GM12878 (cell line): ENCODE results near the gene SARS2. TPM values are rescaled to one million over a fixed set of nuclear protein-coding genes. Genes with fewer than 3 reads are reported as not detected.

Source experiments
- ATAC-seq: fragments of 200-7000 bp; cut with Tn5 transposase; 3 replicates; pipeline ENCODE4 v1.9.1; 2020; ENCODE audit warnings: mild to moderate bottlenecking, moderate library complexity
- BruUV-seq: library from RNA; stranded (reverse); fragments of 400-500 nt; replicated peaks from 2 replicates; lab custom pipeline; 2021; lab: Mats Ljungman, UMichigan
- CTCF ChIA-PET: fragments of 300-600 bp; sonication (Branson Sonifier 250); formaldehyde crosslinking; extraction: SDS; loops from one replicate; lab custom pipeline; 2021; ENCODE audit warnings: inconsistent platforms; lab: Yijun Ruan, JAX
- POLR2A ChIA-PET: fragments of 350-600 bp; formaldehyde crosslinking; extraction: SDS; loops from one replicate; lab custom pipeline; 2021; ENCODE audit warnings: inconsistent platforms; lab: Charles Lee
- RAD21 ChIA-PET: fragments of 300-600 bp; sonication (Branson Sonifier 250); formaldehyde crosslinking; loops from one replicate; lab custom pipeline; 2023; ENCODE audit warnings: antibody characterized with exemption; ENCODE audit not compliant: unreplicated experiment; lab: Charles Lee
- SMC1A ChIA-PET: fragments of 300-600 bp; sonication (Branson Sonifier 250); formaldehyde crosslinking; loops from one replicate; lab custom pipeline; 2023; ENCODE audit not compliant: unreplicated experiment, uncharacterized antibody; lab: Charles Lee
- DNase-seq: peaks from one replicate; pipeline ENCODE4 v3.0.0-alpha.2; 2011; ENCODE audit warnings: low read depth, low spot score
- FAIRE-seq: peaks from 3 replicates; lab custom pipeline; 2011; peaks lifted over from hg19 to GRCh38; lab: Jason Lieb, UNC
- H2AFZ ChIP-seq: 2 replicates; pipeline ENCODE4 v1.6.0; 2011; ENCODE audit warnings: low read depth, low read length, control low read depth; ENCODE audit not compliant: control insufficient read depth
- H3K27ac ChIP-seq: 2 replicates; pipeline ENCODE4 v1.5.1; 2011; ENCODE audit warnings: control low read depth; ENCODE audit not compliant: control insufficient read depth, insufficient read depth
- H3K27me3 ChIP-seq, 2 experiments: replicated peaks in 1 of 2; 2 replicates each; pipeline versions ENCODE4 v1.6.0 to v1.6.1; 2011; ENCODE audit warnings: low read length in 1 of 2; ENCODE audit not compliant: control insufficient read depth in 2 of 2, insufficient read depth in 2 of 2
- H3K36me3 ChIP-seq, 2 experiments: 2 replicates each; pipeline ENCODE4 v1.5.1; 2011; ENCODE audit warnings: low read length in 1 of 2; ENCODE audit not compliant: control insufficient read depth in 2 of 2, insufficient read depth in 2 of 2
- H3K4me1 ChIP-seq: 2 replicates; pipeline ENCODE4 v1.6.1; 2011; ENCODE audit warnings: mild to moderate bottlenecking, low read length, moderate library complexity, mixed read lengths; ENCODE audit not compliant: control insufficient read depth, insufficient read depth
- H3K4me2 ChIP-seq: 2 replicates; pipeline ENCODE4 v1.6.0; 2011; ENCODE audit warnings: control low read depth; ENCODE audit not compliant: control insufficient read depth, insufficient read depth
- H3K4me3 ChIP-seq: fragments of 200-600 bp; sonication (generic); 2 replicates; pipeline ENCODE4 v1.5.1; 2016
- H3K79me2 ChIP-seq: 2 replicates; pipeline ENCODE4 v1.6.0; 2011; ENCODE audit warnings: low read length; ENCODE audit not compliant: control insufficient read depth, insufficient read depth
- H3K9ac ChIP-seq: 2 replicates; pipeline ENCODE4 v1.8.0; 2011; ENCODE audit warnings: low read length, control low read depth, mixed read lengths; ENCODE audit not compliant: control insufficient read depth, insufficient read depth
- H3K9me3 ChIP-seq: replicated peaks from 3 replicates; pipeline ENCODE4 v1.5.1; 2011; ENCODE audit warnings: mild to moderate bottlenecking, low read length; ENCODE audit not compliant: control insufficient read depth, insufficient read depth
- H4K20me1 ChIP-seq: 2 replicates; pipeline ENCODE4 v1.6.0; 2011; ENCODE audit not compliant: control insufficient read depth, insufficient read depth
- BACH1 ChIP-seq: fragments of 450-650 bp; IDR thresholded peaks from 2 replicates; pipeline ENCODE4 v1.6.1; 2017; ENCODE audit warnings: mild to moderate bottlenecking, borderline replicate concordance
- BRCA1 ChIP-seq: IDR thresholded peaks from 2 replicates; pipeline ENCODE4 v1.6.1; 2011; ENCODE audit warnings: low read depth, low read length, improper control_type of control experiment
- MEF2B ChIP-seq: fragments of 450-650 bp; IDR thresholded peaks from 2 replicates; pipeline ENCODE4 v1.6.1; 2018; ENCODE audit warnings: mild to moderate bottlenecking, moderate library complexity; ENCODE audit not compliant: partially characterized antibody, poor library complexity, severe bottlenecking
- MXI1 ChIP-seq: fragments of 150-350 bp; IDR thresholded peaks from 2 replicates; pipeline ENCODE4 v1.6.1; 2011; ENCODE audit warnings: low read depth, mild to moderate bottlenecking, inconsistent platforms, low read length, improper control_type of control experiment
- MYC ChIP-seq: IDR thresholded peaks from 2 replicates; pipeline ENCODE4 v1.6.1; 2011; ENCODE audit warnings: mild to moderate bottlenecking, low read length, moderate library complexity, inconsistent platforms; ENCODE audit not compliant: insufficient read depth, insufficient replicate concordance, insufficient read length, severe bottlenecking
- WGBS: methylation state at CpG from one replicate; pipeline ENCODE4 v1.1.6; 2016; ENCODE audit warnings: low lambda C conversion rate; ENCODE audit not compliant: insufficient replicate concordance, insufficient coverage; ENCODE audit errors: missing lambda C conversion rate; 5-methylcytosine and 5-hydroxymethylcytosine counted together
- in situ Hi-C: fragments of 300-500 bp; cut with MboI; formaldehyde crosslinking; loops from 9 replicates; pipeline ENCODE4 v1.14.3; 2018; ENCODE audit warnings: mixed read lengths
- intact Hi-C: fragments of 100-400 bp; cut with micrococcal nuclease; formaldehyde crosslinking; loops from one replicate; pipeline ENCODE4 v1.14.2; 2022; ENCODE audit not compliant: unreplicated experiment
- polyA plus RNA-seq, 11 experiments: library from polyadenylated mRNA; depleted of rRNA in 4 of 11; unstranded in 6 of 11; stranded (reverse) in 5 of 11; fragments of >200 nt; fragmentation: Nextera tagmentation in 4 of 11; fragmentation: Illumina TruSeq in 1 of 11; extraction: Ambion mirVana in 4 of 11; extraction: Trizol in 1 of 11; gene quantifications; 1 replicate in 1 of 11; 2 replicates in 10 of 11; pipeline versions ENCODE4 v1.2.1 to v1.2.3, GENCODE V29; 2011 to 2016; ENCODE audit warnings: inconsistent platforms in 2 of 11, missing spikeins in 2 of 11, low read depth in 1 of 11
- total RNA-seq, 4 experiments: library from RNA; depleted of rRNA in 3 of 4; stranded (reverse); fragments of >200 nt in 3 of 4; fragmentation: Illumina TruSeq in 1 of 4; extraction: Trizol in 1 of 4; gene quantifications; 2 replicates each; pipeline versions ENCODE4 v1.2.1 to v1.2.3, GENCODE V29; 2013 to 2021
- TF ChIP-seq, protein P1 (sequence below): fragments of 450-650 bp; IDR thresholded peaks from 2 replicates; pipeline ENCODE4 v1.6.1; 2018; ENCODE audit warnings: mild to moderate bottlenecking, low read depth, moderate library complexity; ENCODE audit not compliant: partially characterized antibody

The SARS2 gene
- total and polyA plus RNA-seq, 10 of the 15 experiments (the other 5 are each of a cell fraction or from before 2014, with no cell fraction given) = 2.6 to 50.3 (median 27.5) TPM

DNA sequence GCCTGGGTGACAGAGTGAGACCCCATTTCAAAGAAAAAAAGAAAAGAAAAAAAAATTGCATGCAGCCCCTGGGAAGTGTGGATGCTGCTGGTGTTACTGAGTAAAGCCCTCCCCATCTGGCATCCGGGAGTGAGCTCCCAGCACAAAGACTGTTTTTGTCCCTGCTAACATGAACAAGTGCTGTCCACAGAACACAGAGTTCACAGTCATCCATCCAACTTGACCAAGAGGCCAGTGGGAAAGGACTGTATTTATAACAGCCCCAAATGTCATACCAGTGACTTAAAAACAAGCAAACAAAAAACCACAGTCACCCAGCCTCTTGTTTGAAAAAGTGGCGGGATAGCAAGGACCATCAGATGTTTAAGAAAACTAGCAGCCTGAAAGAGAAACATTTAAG, 34.2 kb upstream of the SARS2 start (continued):
- no peak for TF ChIP-seq MXI1
- TF ChIP-seq BACH1 = no peak
- no peak for TF ChIP-seq BRCA1

DNA sequence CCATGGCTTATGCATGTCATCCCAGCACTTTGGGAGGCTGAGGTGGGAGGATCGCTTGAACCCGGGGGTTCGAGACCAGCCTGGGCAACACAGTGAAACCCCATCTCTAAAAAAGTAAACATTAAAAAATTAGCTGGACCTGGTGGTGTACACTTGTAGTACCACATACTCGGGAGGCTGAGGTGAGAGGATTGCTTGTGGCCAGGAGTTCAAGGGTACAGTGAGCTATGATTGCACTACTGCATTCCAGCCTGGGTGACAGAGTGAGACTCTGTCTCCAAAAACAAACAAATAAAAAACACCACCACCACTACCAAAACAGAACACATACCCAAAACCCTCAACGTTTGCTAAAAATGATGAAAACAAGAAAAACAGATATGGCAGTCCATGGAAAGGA, 29.1 kb upstream of the SARS2 start:
- H3K4me3 ChIP-seq = no peak overlapping the region
- whole genome bisulfite sequencing = 67% methylated on average over 5 of the region's 5 CpGs
- SMC1A ChIA-PET = interaction anchor here (0.7 to 1.3 kb wide), 3 partner anchors 78 to 163 kb away, joined by 3 to 4 read pairs (median 3); no protein-coding TSS in a partner anchor
- H4K20me1 ChIP-seq = no peaks in the 10 kb centered on the region
- no peak overlapping the region for H3K4me2 ChIP-seq
- FAIRE-seq = no peak
- RAD21 ChIA-PET = interaction anchor here (0.7 to 1.2 kb wide), 3 partner anchors 70 to 223 kb away, joined by 3 to 7 read pairs (median 3); no protein-coding TSS in a partner anchor
- H3K36me3 ChIP-seq = no peaks in the 10 kb centered on the region
- no peak overlapping the region for H3K27ac ChIP-seq
- TF ChIP-seq, protein P1, sequence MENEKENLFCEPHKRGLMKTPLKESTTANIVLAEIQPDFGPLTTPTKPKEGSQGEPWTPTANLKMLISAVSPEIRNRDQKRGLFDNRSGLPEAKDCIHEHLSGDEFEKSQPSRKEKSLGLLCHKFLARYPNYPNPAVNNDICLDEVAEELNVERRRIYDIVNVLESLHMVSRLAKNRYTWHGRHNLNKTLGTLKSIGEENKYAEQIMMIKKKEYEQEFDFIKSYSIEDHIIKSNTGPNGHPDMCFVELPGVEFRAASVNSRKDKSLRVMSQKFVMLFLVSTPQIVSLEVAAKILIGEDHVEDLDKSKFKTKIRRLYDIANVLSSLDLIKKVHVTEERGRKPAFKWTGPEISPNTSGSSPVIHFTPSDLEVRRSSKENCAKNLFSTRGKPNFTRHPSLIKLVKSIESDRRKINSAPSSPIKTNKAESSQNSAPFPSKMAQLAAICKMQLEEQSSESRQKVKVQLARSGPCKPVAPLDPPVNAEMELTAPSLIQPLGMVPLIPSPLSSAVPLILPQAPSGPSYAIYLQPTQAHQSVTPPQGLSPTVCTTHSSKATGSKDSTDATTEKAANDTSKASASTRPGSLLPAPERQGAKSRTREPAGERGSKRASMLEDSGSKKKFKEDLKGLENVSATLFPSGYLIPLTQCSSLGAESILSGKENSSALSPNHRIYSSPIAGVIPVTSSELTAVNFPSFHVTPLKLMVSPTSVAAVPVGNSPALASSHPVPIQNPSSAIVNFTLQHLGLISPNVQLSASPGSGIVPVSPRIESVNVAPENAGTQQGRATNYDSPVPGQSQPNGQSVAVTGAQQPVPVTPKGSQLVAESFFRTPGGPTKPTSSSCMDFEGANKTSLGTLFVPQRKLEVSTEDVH = no peak
- no peak for TF ChIP-seq MEF2B
- no peak for TF ChIP-seq MYC
- TF ChIP-seq, all 136 proteins: peak for 0
- ATAC-seq = no peak
- in situ Hi-C loops = no loop called here
- no TSS peak for BruUV-seq
- Histone ChIP-seq H3K9ac (no peak overlapping the region), H3K79me2 (no peaks in the 10 kb centered on the region), H3K27me3 (no peaks in the 10 kb centered on the region), H3K9me3 (no peaks in the 10 kb centered on the region), H3K4me1 (no peaks in the 10 kb centered on the region), H2AFZ (no peak overlapping the region)
- no peak for DNase-seq
- CTCF ChIA-PET = interaction anchor here (0.7 to 4.5 kb wide), 4 partner anchors 16 to 198 kb away, joined by 3 to 20 read pairs (median 4); partner anchors contain the start of gene FBXO17
- intact Hi-C loops = loop anchor here (5.0 kb wide), 2 partner anchors 153 to 368 kb away; no protein-coding TSS in a partner anchor
- POLR2A ChIA-PET = interaction anchor here (0.6 kb wide), 1 partner anchor 87 kb away, joined by 3 read pairs; no protein-coding TSS in a partner anchor
